HG03039 (cell line): ENCODE data around the gene ANKLE1.

ENCODE experiments used
- ATAC-seq: cut with Tn5 transposase; IDR thresholded peaks from one replicate; pipeline ENCODE4 v1.9.1; 2021; ENCODE audit warnings: mild to moderate bottlenecking, moderate library complexity; ENCODE audit not compliant: unreplicated experiment

Gene ANKLE1

GRCh38 chr19:17325133-17325532 is 43.4 kb downstream of the ANKLE1 start:
- no peak for ATAC-seq

GRCh38 chr19:17325881-17326594 is 44.3 kb downstream of the ANKLE1 start:
- ATAC-seq, result no peak

- ATAC-seq, result no peak
Observed at GRCh38 chr19:17326595-17326966, 44.9 kb downstream of the ANKLE1 start.

DNA sequence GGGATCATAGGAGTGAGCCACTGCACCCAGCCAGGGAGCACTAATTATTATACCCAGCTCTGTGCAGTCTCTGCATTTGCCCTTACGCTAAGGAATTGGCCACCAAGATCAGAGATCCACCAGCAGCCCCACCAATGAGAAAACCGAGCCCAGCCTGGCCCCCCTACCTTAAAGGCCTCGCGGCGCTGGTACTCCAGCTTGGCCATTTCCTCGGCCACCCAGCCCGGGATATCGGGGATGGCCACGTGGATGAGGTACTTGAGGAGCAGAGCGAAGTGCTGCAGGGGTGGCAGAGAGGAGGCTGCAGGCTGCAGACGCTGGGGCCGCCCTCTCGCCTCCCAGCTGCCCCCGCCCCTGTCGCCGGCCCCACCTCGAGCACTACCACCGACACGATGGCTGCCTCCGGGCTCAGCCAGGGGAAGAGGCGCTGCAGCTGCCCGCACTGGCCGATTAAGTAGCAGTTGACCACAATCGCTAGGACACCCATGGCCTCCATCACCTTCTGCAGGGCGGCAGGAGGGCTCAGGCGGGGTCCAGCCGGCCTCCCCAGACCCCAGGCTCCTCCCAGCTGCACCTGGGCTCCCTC is 45.5 kb downstream of the ANKLE1 start:
- no peak for ATAC-seq

DNA sequence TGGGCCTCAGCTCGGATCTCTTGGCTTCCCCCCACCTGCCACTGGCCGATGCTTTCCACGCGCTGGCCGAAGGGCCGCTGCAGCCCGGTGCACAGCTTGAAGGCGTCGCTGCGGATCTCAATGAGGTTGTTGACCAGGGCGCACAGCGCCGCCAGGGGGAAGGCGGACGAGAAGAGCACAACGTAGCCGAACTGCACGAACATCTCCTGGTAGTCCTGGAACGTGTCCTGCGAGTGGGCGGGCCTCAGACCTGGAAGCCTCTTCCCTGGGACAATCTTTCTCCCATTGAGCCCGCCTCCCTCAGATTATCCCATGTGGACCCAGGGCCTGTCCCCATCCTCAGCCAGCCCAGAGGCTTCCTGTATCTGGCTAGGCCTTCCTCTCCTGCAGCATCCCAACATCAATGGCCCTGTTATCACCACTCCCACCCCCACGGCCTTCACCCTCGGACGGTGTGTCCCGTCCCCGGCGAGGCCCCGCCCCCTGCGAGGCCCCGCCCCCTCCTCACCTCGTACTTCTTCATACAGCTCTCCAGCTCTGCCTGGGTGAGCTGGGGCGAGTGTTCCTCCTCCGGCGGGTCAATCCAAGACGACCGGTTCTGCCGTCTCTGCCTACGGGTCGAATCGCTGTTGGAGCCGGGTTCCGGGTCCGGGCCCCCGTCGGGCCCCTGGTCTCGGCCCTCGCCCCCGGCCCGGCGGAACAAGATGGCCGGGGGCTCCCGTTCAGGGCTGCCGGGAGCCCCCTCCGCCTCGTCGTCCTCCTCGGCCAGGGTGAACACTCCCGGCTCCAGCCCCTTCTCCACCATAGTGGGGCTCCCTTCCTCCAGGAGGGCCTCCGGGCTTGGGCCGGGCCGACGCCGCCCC is 46.2 kb downstream of the ANKLE1 start:
- ATAC-seq, result no peak

DNA sequence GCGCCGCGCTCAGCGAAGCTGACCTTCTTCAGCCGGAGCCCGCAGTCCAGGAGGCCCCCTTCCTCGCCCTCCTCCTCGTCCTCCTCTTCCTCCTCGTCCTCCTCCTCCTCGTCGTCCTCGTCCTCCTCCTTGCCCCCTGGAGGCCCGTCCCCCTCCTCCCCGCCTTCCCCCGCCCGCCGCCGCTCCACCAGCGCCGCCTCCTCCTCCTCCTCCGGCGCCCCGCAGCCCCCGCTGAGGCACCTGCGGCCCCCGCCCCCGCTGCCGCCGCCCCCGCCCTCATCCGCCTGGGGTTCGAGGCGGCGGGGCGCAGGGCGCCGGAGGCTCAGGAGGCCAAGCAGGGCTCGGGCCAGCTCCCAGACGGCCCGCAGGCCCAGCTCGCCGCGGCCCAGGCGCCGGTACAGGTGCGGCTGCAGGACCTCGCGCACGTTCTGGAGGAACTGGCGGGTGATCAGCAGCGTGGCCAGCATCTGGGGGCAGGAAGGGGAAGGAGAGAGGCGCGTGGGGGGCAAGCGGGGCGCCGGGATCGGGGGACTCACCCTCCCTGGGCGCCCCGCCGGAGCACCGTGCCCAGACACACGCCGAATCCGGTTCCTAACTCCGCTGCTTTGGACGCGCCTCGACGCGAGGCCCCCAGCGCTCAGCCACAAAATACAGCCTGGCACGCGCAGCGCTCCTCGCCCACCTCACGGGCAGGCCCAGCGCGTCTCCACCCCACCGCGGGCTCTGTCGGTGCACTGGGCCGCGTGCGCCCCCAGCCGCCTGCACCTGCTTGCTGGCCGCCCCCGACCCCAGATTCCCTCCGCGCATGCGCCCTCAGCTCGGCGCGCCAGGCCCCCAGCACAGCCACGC is 47.0 kb downstream of the ANKLE1 start:
- no peak for ATAC-seq

- ATAC-seq, result no peak
Observed at GRCh38 chr19:17329366-17330261, 47.9 kb downstream of the ANKLE1 start.

DNA sequence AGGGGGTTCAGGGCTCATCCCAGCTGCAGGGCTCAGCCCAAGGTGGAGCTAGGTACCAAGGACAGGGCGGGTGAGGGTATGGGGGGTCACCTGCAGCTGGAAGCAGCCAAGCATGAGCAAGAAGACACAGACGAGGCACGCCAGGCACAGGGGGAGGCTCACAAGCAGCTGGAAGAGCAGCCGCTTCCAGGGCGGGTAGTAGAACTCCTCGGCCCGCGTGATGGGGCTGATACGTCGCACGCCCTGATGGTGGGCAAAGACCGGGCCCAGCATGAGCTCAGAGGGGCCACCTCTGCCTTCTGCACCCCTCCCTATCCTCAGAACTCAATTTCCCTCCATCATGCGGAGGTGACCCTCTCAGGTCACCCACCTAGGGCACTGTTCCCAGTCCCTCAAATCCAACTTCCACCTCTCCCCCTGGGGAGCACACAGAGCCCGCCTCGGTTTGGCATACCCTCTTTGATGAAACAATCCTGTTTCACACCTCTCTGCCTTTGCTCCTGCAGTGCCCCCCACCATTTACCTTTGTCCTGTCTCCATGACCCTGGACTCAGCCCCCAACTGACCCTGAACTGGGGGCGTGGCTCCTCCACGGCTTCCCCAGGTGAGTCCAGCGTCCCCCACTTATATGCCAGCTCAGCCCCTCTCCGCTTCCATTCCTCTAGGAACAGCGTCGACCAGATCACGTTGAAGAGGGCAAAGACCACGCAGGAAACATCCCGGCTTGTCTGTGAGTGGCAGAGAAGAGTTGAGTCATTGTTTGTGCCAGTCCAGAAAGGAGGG is 48.8 kb downstream of the ANKLE1 start:
- ATAC-seq, result no peak

DNA sequence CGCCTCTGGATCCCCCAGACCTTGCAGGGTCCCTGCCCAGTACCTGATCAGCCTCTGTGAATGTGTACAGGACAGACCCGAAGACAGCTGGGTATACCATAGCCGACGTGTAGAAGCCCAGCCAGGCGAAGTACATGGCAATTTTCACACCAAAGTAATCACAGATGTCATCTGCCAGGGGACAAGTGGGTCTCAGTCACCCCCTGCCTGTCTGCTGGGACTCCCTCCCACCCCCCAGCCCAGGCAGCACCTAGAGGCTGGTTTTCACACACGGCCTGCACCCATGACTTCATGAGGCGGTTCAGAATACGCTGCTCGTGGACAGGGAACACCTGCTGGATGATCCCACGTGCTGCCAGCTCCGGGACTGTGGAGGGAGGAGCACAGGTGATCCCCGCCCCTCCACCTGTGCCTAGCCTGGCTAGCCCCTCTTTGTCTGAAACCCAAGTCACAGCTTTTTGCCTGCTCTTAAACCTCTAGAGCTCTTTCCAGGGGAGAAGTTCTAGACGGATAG is 49.4 kb downstream of the ANKLE1 start:
- no peak for ATAC-seq

DNA sequence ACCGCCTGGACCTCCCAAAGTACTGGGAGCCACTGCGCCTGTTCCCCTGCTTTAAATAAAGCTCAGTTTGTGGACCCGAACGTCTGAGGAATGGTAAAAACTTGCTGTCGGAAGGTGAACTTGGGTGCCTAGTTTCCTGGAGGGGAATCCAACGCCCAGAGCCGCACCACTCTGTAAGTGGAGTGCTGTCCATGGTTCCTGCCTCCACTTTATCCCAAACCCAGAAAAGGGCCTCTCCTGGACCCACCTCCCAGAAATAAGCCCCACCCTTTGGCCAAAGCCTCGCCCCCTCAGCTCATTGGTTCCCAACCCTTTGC is 50.6 kb downstream of the ANKLE1 start:
- ATAC-seq, result no peak

- no peak for ATAC-seq
Observed at GRCh38 chr19:17332677-17333581, 51.2 kb downstream of the ANKLE1 start.

DNA sequence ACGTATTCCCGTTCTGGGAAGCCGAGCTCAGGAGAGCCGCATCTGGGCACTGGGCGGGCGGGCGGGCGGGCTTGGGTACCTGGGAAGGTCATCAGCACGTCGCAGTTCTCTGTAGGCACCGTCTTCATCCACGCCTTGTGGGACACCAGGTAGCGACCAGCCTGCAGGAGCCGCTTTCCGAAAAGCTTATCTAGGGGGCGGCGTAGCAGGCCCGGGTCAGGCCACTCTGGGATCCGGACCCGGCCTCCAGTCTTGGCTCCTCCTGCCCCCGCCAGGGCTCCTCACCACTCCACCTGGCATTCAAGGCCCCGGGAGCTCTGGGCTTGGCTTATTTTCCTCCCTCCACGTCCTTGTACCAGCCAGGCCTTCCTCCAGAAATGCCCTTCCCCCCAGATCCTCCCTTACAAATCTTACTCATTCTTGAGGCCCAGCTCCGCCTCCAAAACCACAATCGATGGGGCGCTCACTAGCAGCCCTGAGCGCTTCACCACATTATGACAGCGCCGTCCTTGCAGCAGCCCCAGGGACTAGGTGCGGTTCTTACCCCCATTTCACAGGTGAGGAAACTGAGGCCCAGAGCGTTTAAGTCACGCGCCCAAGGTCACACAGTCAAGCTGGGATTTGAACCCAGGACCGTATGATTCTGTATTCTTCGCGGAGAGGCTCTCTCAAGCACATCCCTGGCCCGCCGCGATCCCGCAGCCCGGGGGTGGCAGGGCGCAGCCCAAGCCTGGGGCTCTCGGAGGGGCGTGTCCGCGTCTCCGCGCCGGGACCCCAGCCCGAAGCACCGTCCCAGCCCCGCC is 52.1 kb downstream of the ANKLE1 start:
- ATAC-seq, result no peak

- ATAC-seq, result peak; percentile 40
Observed at GRCh38 chr19:17334414-17335409, 53.0 kb downstream of the ANKLE1 start, which contains the start of gene ANO8. TSS of gene ANO8 (minus strand) at chr19:17334855. CDS start at chr19:17334670, 185 bp downstream.

DNA sequence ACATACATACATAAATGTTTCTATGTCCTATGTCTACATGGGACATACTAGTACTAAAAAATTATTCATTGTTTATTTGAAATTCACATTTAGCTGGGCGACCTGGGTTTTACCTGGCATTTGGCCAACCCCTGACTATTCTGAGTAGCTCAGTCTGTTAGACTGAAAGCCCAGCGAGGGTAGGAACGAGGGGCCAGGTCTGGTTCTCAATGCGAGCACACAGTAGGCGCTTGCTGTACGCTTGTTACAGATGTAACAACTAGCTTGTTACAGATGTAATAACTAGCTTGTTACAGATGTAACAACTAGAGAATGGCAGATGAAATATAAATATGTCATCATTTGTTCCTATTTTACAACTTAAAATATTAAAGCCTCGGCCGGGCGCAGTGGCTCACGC is 53.9 kb downstream of the ANKLE1 start:
- no peak for ATAC-seq
